Lower leg skin (tissue), 3 donors: ENCODE data around the gene LLGL1.

Experiments used
- CTCF ChIP-seq, 3 donors: fragments of 450-650 bp; IDR thresholded peaks; one replicate each; pipeline ENCODE4 v1.5.1; 2016; ENCODE audit warnings: antibody characterized with exemption in 3 of 3, mild to moderate bottlenecking in 3 of 3, moderate library complexity in 2 of 3
- POLR2A ChIP-seq, 2 donors: fragments of 450-650 bp; IDR thresholded peaks; one replicate each; pipeline ENCODE4 v1.6.1; 2016 to 2017; ENCODE audit warnings: antibody characterized with exemption in 2 of 2, mild to moderate bottlenecking in 1 of 2, moderate library complexity in 1 of 2

GRCh38 chr17:18241229-18241871 is 15.9 kb downstream of the LLGL1 start:
- TF ChIP-seq CTCF (IDR thresholded peaks at IDR 0.05), result no peak
- TF ChIP-seq POLR2A (IDR thresholded peaks at IDR 0.05), result no peak
